C4-2B (cell line): ENCODE data around the gene SLC6A8.
"Not testable (repeated sequence)": the region's sequence is repeated elsewhere in the genome, so short reads cannot be mapped to it uniquely, and the experiment has no call there.

Source experiments
- ZFX ChIP-seq: fragments of 450-650 bp; IDR thresholded peaks from 2 replicates; pipeline ENCODE4 v1.6.1; 2017
- TF ChIP-seq, protein P1 (sequence below): fragments of 450-650 bp; conservative IDR thresholded peaks from 2 replicates; pipeline ENCODE4 v1.5.1; 2017; ENCODE audit warnings: mild to moderate bottlenecking

DNA sequence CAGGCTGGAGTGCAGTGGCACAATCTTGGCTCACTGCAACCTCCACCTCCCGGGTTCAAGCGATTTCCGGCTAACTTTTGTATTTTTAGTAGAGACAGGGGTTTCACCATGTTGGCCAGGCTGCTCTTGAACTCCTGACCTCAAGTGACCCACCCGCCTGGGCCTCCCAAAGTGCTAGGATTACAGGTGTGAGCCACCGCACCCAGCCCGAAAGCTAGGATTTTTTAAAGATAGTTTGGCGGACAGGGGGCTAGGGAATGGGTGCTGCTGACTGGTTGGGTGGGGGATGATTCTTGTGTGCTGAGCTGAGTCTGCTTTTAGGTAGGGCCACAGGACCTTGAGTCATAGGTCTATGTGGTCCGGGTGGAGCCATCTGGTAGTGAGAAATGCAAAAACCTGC is 4.2 kb upstream of the SLC6A8 start:
- TF ChIP-seq, protein P1, sequence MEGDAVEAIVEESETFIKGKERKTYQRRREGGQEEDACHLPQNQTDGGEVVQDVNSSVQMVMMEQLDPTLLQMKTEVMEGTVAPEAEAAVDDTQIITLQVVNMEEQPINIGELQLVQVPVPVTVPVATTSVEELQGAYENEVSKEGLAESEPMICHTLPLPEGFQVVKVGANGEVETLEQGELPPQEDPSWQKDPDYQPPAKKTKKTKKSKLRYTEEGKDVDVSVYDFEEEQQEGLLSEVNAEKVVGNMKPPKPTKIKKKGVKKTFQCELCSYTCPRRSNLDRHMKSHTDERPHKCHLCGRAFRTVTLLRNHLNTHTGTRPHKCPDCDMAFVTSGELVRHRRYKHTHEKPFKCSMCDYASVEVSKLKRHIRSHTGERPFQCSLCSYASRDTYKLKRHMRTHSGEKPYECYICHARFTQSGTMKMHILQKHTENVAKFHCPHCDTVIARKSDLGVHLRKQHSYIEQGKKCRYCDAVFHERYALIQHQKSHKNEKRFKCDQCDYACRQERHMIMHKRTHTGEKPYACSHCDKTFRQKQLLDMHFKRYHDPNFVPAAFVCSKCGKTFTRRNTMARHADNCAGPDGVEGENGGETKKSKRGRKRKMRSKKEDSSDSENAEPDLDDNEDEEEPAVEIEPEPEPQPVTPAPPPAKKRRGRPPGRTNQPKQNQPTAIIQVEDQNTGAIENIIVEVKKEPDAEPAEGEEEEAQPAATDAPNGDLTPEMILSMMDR: not testable (repeated sequence)
- TF ChIP-seq ZFX: not testable (repeated sequence)
